K562 (cell line): ENCODE measurements around the gene ZNF574. TPM values are rescaled to one million over a fixed set of nuclear protein-coding genes. Genes with fewer than 3 reads are reported as not detected.

Experiments used
- ATAC-seq: fragments of 200-7000 bp; cut with Tn5 transposase; 3 replicates; pipeline ENCODE4 v1.9.1; 2020; ENCODE audit warnings: moderate library complexity
- BruUV-seq: library from RNA; stranded (reverse); fragments of 400-500 nt; replicated peaks from 2 replicates; lab custom pipeline; 2021; lab: Mats Ljungman, UMichigan
- CTCF ChIA-PET: fragments of 300-600 bp; formaldehyde crosslinking; extraction: SDS; loops from one replicate; lab custom pipeline; 2021; ENCODE audit warnings: low intra/inter-chr PET ratio; lab: Yijun Ruan, JAX
- POLR2A ChIA-PET: fragments of 300-600, 350-650 bp; sonication (Branson Sonifier 250); formaldehyde crosslinking; extraction: SDS; loops from one replicate; lab custom pipeline; 2021; ENCODE audit warnings: antibody characterized with exemption, inconsistent platforms; lab: Yijun Ruan, JAX
- DNase-seq, 4 experiments: peaks; one replicate each; pipeline versions ENCODE4 v3.0.0 to v3.0.0-alpha.2; 2011 to 2018; ENCODE audit warnings: low spot score in 3 of 4, mixed read lengths in 3 of 4; ENCODE audit errors: extremely low read depth in 1 of 4
- FAIRE-seq: peaks from 2 replicates; lab custom pipeline; 2011; peaks lifted over from hg19 to GRCh38; lab: Jason Lieb, UNC
- H2AFZ ChIP-seq: 2 replicates; pipeline ENCODE4 v1.6.0; 2011; ENCODE audit warnings: low read depth, low read length, control low read depth, inconsistent platforms
- H3K27ac ChIP-seq: fragments of 200-600 bp; 3 replicates; pipeline ENCODE4 v1.8.0; 2011; ENCODE audit warnings: low read depth, mild to moderate bottlenecking, control low read depth, inconsistent platforms, low read length, moderate library complexity, mixed read lengths; ENCODE audit errors: extremely low read depth
- H3K27me3 ChIP-seq, 2 experiments: fragments of 300-600 bp in 1 of 2; 2 replicates in 1 of 2; 3 replicates in 1 of 2; pipeline versions ENCODE4 v1.6.0 to v1.8.0; 2011; ENCODE audit warnings: inconsistent platforms in 2 of 2, low read length in 2 of 2, mild to moderate bottlenecking in 1 of 2, mixed read lengths in 1 of 2, moderate library complexity in 1 of 2; ENCODE audit not compliant: control insufficient read depth in 2 of 2, insufficient read depth in 2 of 2
- H3K36me3 ChIP-seq: fragments of 300-600 bp; 3 replicates; pipeline ENCODE4 v1.8.0; 2011; ENCODE audit warnings: mild to moderate bottlenecking, low read length, inconsistent platforms; ENCODE audit not compliant: control insufficient read depth, insufficient read depth
- H3K4me1 ChIP-seq, 2 experiments: fragments of 200-600 bp in 1 of 2; replicated peaks in 1 of 2; 2 replicates in 1 of 2; 3 replicates in 1 of 2; pipeline versions ENCODE4 v1.5.1 to v1.8.0; 2011; ENCODE audit warnings: inconsistent platforms in 2 of 2, low read length in 2 of 2, mild to moderate bottlenecking in 1 of 2, mixed read lengths in 1 of 2, moderate library complexity in 1 of 2; ENCODE audit not compliant: control insufficient read depth in 2 of 2, insufficient read depth in 2 of 2
- H3K4me2 ChIP-seq: 2 replicates; pipeline ENCODE4 v1.6.1; 2011; ENCODE audit warnings: low read length, control low read depth, inconsistent platforms, mixed read lengths; ENCODE audit not compliant: insufficient read depth
- H3K4me3 ChIP-seq: fragments of 200-600 bp; sonication (generic), shearing (Covaris generic); 2 replicates; pipeline ENCODE4 v1.5.1; 2016; ENCODE audit warnings: control low read depth, inconsistent platforms
- H3K79me2 ChIP-seq: fragments of 200-600 bp; 3 replicates; pipeline ENCODE4 v1.8.0; 2011; ENCODE audit warnings: low read length, inconsistent platforms; ENCODE audit not compliant: control insufficient read depth, insufficient read depth
- H3K9ac ChIP-seq, 2 experiments: 2 replicates each; pipeline versions ENCODE4 v1.6.0 to v1.6.1; 2011; ENCODE audit warnings: low read depth in 2 of 2, low read length in 2 of 2, control low read depth in 1 of 2, inconsistent platforms in 1 of 2, mild to moderate bottlenecking in 1 of 2, mixed read lengths in 1 of 2; ENCODE audit not compliant: insufficient read depth in 1 of 2
- H3K9me1 ChIP-seq: one replicate; pipeline ENCODE4 v1.6.0; 2011; ENCODE audit warnings: inconsistent platforms, mild to moderate bottlenecking, low read length, moderate library complexity; ENCODE audit not compliant: control insufficient read depth, insufficient read depth
- H3K9me3 ChIP-seq: replicated peaks from 2 replicates; pipeline ENCODE4 v1.5.1; 2011; ENCODE audit warnings: low read depth, low read length, inconsistent platforms; ENCODE audit not compliant: control insufficient read depth, insufficient read depth
- H4K20me1 ChIP-seq: replicated peaks from 2 replicates; pipeline ENCODE4 v1.6.1; 2011; ENCODE audit warnings: low read length, inconsistent platforms, mixed read lengths; ENCODE audit not compliant: control insufficient read depth, insufficient read depth
- ZNF143 ChIP-seq: sonication (generic); formaldehyde crosslinking; IDR thresholded peaks from 2 replicates; pipeline ENCODE4 v1.9.0; 2022; ENCODE audit warnings: mild to moderate bottlenecking, missing genetic modification reagents
- WGBS: fragments of 100-300 bp; shearing (Covaris generic); methylation state at CpG from one replicate; pipeline ENCODE4 v1.1.6; 2016; ENCODE audit warnings: low coverage, mixed read lengths; ENCODE audit not compliant: insufficient coverage; ENCODE audit errors: missing lambda C conversion rate; 5-methylcytosine and 5-hydroxymethylcytosine counted together
- in situ Hi-C: fragments of 300-500 bp; cut with MboI; formaldehyde crosslinking; loops from 4 replicates; pipeline ENCODE4 v1.15.0; 2018; ENCODE audit warnings: inconsistent platforms, mixed read lengths
- intact Hi-C: fragments of 100-400 bp; cut with micrococcal nuclease; formaldehyde crosslinking; loops from 2 replicates; pipeline ENCODE4 v1.14.2; 2022
- polyA plus RNA-seq, 8 experiments: library from polyadenylated mRNA; depleted of rRNA in 4 of 8; stranded (reverse) in 5 of 8; unstranded in 3 of 8; fragments of >200 nt; fragmentation: Nextera tagmentation in 2 of 8; fragmentation: Illumina TruSeq in 1 of 8; extraction: Ambion mirVana in 2 of 8; extraction: Trizol in 1 of 8; gene quantifications; 2 replicates each; pipeline versions ENCODE4 v1.2.1 to v1.2.3, GENCODE V29; 2011 to 2014; ENCODE audit warnings: inconsistent platforms in 1 of 8, missing spikeins in 1 of 8
- total RNA-seq, 7 experiments: library from RNA; depleted of rRNA in 6 of 7; stranded (reverse); fragments of >200 nt in 6 of 7; fragmentation: Illumina TruSeq in 2 of 7; extraction: Trizol in 2 of 7; gene quantifications; 2 replicates each; pipeline versions ENCODE4 v1.2.1 to v1.2.3, GENCODE V29; 2011 to 2021; ENCODE audit warnings: low replicate concordance in 1 of 7
- TF ChIP-seq, protein P1 (sequence below): fragments of 450-650 bp; IDR thresholded peaks from 2 replicates; pipeline ENCODE4 v1.6.1; 2018; ENCODE audit not compliant: partially characterized antibody

ZNF574 gene
- total and polyA plus RNA-seq, 9 of the 15 experiments (the other 6 are each of a cell fraction or from before 2014, with no cell fraction given): 0.24 to 20.7 (median 8.4) TPM

GRCh38 chr19:42032431-42032830 is 43.5 kb upstream of the ZNF574 start:
- no peak for TF ChIP-seq ZNF143
- TF ChIP-seq, protein P1, sequence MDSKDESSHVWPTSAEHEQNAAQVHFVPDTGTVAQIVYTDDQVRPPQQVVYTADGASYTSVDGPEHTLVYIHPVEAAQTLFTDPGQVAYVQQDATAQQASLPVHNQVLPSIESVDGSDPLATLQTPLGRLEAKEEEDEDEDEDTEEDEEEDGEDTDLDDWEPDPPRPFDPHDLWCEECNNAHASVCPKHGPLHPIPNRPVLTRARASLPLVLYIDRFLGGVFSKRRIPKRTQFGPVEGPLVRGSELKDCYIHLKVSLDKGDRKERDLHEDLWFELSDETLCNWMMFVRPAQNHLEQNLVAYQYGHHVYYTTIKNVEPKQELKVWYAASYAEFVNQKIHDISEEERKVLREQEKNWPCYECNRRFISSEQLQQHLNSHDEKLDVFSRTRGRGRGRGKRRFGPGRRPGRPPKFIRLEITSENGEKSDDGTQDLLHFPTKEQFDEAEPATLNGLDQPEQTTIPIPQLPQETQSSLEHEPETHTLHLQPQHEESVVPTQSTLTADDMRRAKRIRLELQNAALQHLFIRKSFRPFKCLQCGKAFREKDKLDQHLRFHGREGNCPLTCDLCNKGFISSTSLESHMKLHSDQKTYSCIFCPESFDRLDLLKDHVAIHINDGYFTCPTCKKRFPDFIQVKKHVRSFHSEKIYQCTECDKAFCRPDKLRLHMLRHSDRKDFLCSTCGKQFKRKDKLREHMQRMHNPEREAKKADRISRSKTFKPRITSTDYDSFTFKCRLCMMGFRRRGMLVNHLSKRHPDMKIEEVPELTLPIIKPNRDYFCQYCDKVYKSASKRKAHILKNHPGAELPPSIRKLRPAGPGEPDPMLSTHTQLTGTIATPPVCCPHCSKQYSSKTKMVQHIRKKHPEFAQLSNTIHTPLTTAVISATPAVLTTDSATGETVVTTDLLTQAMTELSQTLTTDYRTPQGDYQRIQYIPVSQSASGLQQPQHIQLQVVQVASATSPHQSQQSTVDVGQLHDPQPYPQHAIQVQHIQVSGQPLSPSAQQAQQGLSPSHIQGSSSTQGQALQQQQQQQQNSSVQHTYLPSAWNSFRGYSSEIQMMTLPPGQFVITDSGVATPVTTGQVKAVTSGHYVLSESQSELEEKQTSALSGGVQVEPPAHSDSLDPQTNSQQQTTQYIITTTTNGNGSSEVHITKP: no peak
- no peak overlapping the region for H2AFZ ChIP-seq
- peaks cover 4% of the 10 kb centered on the region; the same call in 1 of the 2 replicates for H4K20me1 ChIP-seq
- POLR2A ChIA-PET: no interaction called here
- intact Hi-C loops: no loop called here
- H3K4me3 ChIP-seq: no peak overlapping the region
- ATAC-seq (no peak), FAIRE-seq (no peak), DNase-seq (no peak)
- no peaks in the 10 kb centered on the region for H3K9me1 ChIP-seq
- 0% methylated on average over 5 of the region's 5 CpGs for WGBS
- no peaks in the 10 kb centered on the region for H3K4me1 ChIP-seq
- H3K9ac ChIP-seq: no peak overlapping the region
- H3K79me2 ChIP-seq: no peaks in the 10 kb centered on the region
- no peak overlapping the region for H3K27ac ChIP-seq
- no peaks in the 10 kb centered on the region for H3K36me3 ChIP-seq
- BruUV-seq: no TSS peak
- in situ Hi-C loops: no loop called here
- no peaks in the 10 kb centered on the region for H3K9me3 ChIP-seq
- CTCF ChIA-PET: no interaction called here
- H3K4me2 ChIP-seq: no peak overlapping the region
- H3K27me3 ChIP-seq: peaks cover 19 to 42% of the 10 kb centered on the region in 2 experiments
